ENCODE results near the gene SIX1.
A peak's percentile ranks its signal among the peaks of the same experiment; 100 is the strongest.

SIX1 gene

GRCh38 chr14:60658909-60659585 is 9.8 kb upstream of the SIX1 start:
- Mint-ChIP-seq H3K4me1 (peaks cover 18% of the 10 kb centered on the region), H3K27me3 (peaks cover 30% of the 10 kb centered on the region), H3K36me3 (peaks cover 4% of the 10 kb centered on the region), H3K9me3 (peaks cover 4% of the 10 kb centered on the region), H3K27ac (no peak overlapping the region), H3K4me3 (no peak overlapping the region)
- ATAC-seq (ENCODE audit: low read depth), result no peak
- no peak for DNase-seq (ENCODE audit: low spot score in 2 of 2)

GRCh38 chr14:60658211-60658690 is 9.0 kb upstream of the SIX1 start:
- H3K27ac Mint-ChIP-seq, result peak overlapping the region; percentile 86

GRCh38 chr14:60657456-60658210 is 8.4 kb upstream of the SIX1 start:
- H3K4me3 Mint-ChIP-seq, result peak overlapping the region; percentile 94
- peaks cover 7% of the 10 kb centered on the region for H3K36me3 Mint-ChIP-seq
- DNase-seq (ENCODE audit: low spot score in 2 of 2) (no peak), ATAC-seq (ENCODE audit: low read depth) (no peak)
- peak overlapping the region; percentile 86 for H3K27ac Mint-ChIP-seq
- H3K4me1 Mint-ChIP-seq, result peaks cover 22% of the 10 kb centered on the region
- H3K27me3 Mint-ChIP-seq, result peaks cover 34% of the 10 kb centered on the region
- peaks cover 6% of the 10 kb centered on the region for H3K9me3 Mint-ChIP-seq

More at GRCh38 chr14:60658211-60658690, 9.0 kb upstream of the SIX1 start:
- ATAC-seq (ENCODE audit: low read depth) (no peak), DNase-seq (ENCODE audit: low spot score in 2 of 2) (peak in 1 of 2 donors; percentile 11)
- Mint-ChIP-seq H3K36me3 (peaks cover 7% of the 10 kb centered on the region), H3K4me3 (peak overlapping the region; percentile 94), H3K4me1 (peaks cover 22% of the 10 kb centered on the region), H3K9me3 (peaks cover 6% of the 10 kb centered on the region), H3K27me3 (peaks cover 34% of the 10 kb centered on the region)

GRCh38 chr14:60656686-60657455 is 7.6 kb upstream of the SIX1 start:
- peak overlapping the region; percentile 94 for H3K4me3 Mint-ChIP-seq
- H3K27ac Mint-ChIP-seq, result peak overlapping the region; percentile 86
- peaks cover 7% of the 10 kb centered on the region for H3K36me3 Mint-ChIP-seq
- peak; percentile 57 to 64 for DNase-seq (ENCODE audit: low spot score in 2 of 2)
- peaks cover 22% of the 10 kb centered on the region for H3K4me1 Mint-ChIP-seq
- H3K27me3 Mint-ChIP-seq, result peaks cover 32% of the 10 kb centered on the region
- peaks cover 6% of the 10 kb centered on the region for H3K9me3 Mint-ChIP-seq
- peak; percentile 81 for ATAC-seq (ENCODE audit: low read depth)

- peak overlapping the region; percentile 42 for H3K27ac Mint-ChIP-seq
These were observed 6.8 kb upstream of the SIX1 start for GRCh38 chr14:60655898-60656685.

GRCh38 chr14:60655119-60655897 is 6.0 kb upstream of the SIX1 start:
- peak in 1 of 2 donors; percentile 21 for DNase-seq (ENCODE audit: low spot score in 2 of 2)
- Mint-ChIP-seq H3K27ac (no peak overlapping the region), H3K4me1 (peaks cover 22% of the 10 kb centered on the region), H3K36me3 (peaks cover 7% of the 10 kb centered on the region), H3K9me3 (peaks cover 6% of the 10 kb centered on the region), H3K27me3 (peaks cover 40% of the 10 kb centered on the region), H3K4me3 (peak overlapping the region; percentile 81)
- no peak for ATAC-seq (ENCODE audit: low read depth)

More at GRCh38 chr14:60655898-60656685, 6.8 kb upstream of the SIX1 start:
- DNase-seq (ENCODE audit: low spot score in 2 of 2) (peak in 1 of 2 donors; percentile 20), ATAC-seq (ENCODE audit: low read depth) (no peak)
- H3K36me3 Mint-ChIP-seq, result peaks cover 7% of the 10 kb centered on the region
- H3K4me3 Mint-ChIP-seq, result peak overlapping the region; percentile 94
- peaks cover 6% of the 10 kb centered on the region for H3K9me3 Mint-ChIP-seq
- H3K27me3 Mint-ChIP-seq, result peaks cover 38% of the 10 kb centered on the region
- peaks cover 22% of the 10 kb centered on the region for H3K4me1 Mint-ChIP-seq

- no peak overlapping the region for H3K4me3 Mint-ChIP-seq
- peaks cover 7% of the 10 kb centered on the region for H3K36me3 Mint-ChIP-seq
- no peak overlapping the region for H3K27ac Mint-ChIP-seq
- H3K9me3 Mint-ChIP-seq, result peaks cover 6% of the 10 kb centered on the region
- peaks cover 22% of the 10 kb centered on the region for H3K4me1 Mint-ChIP-seq
- DNase-seq (ENCODE audit: low spot score in 2 of 2) (no peak), ATAC-seq (ENCODE audit: low read depth) (no peak)
- H3K27me3 Mint-ChIP-seq, result peaks cover 45% of the 10 kb centered on the region
These were observed 5.1 kb upstream of the SIX1 start for GRCh38 chr14:60654334-60654821.

- Mint-ChIP-seq H3K4me3 (no peak overlapping the region), H3K36me3 (peaks cover 7% of the 10 kb centered on the region), H3K9me3 (peaks cover 6% of the 10 kb centered on the region), H3K4me1 (peaks cover 22% of the 10 kb centered on the region), H3K27me3 (peaks cover 41% of the 10 kb centered on the region), H3K27ac (peak overlapping the region; percentile 64)
- DNase-seq (ENCODE audit: low spot score in 2 of 2) (no peak), ATAC-seq (ENCODE audit: low read depth) (no peak)
These were observed 4.5 kb upstream of the SIX1 start for GRCh38 chr14:60653701-60654161.

- ATAC-seq (ENCODE audit: low read depth), result no peak
- Mint-ChIP-seq H3K36me3 (peaks cover 7% of the 10 kb centered on the region), H3K27ac (peak overlapping the region; percentile 64), H3K4me1 (peaks cover 22% of the 10 kb centered on the region), H3K4me3 (no peak overlapping the region), H3K9me3 (peaks cover 6% of the 10 kb centered on the region), H3K27me3 (peaks cover 41% of the 10 kb centered on the region)
- DNase-seq (ENCODE audit: low spot score in 2 of 2), result peak in 1 of 2 donors; percentile 16
These were observed 3.7 kb upstream of the SIX1 start for GRCh38 chr14:60652674-60653651.

- ATAC-seq (ENCODE audit: low read depth), result no peak
- Mint-ChIP-seq H3K27me3 (peaks cover 41% of the 10 kb centered on the region), H3K4me3 (no peak overlapping the region), H3K9me3 (peaks cover 6% of the 10 kb centered on the region), H3K36me3 (peaks cover 7% of the 10 kb centered on the region), H3K4me1 (peaks cover 23% of the 10 kb centered on the region), H3K27ac (peak overlapping the region; percentile 31)
- DNase-seq (ENCODE audit: low spot score in 2 of 2), result no peak
These were observed 2.8 kb upstream of the SIX1 start for GRCh38 chr14:60651796-60652673.
